B cell (primary cell): ENCODE measurements around the gene MAP3K5. TPM values are rescaled to one million over a fixed set of nuclear protein-coding genes. Genes with fewer than 3 reads are reported as not detected.
A peak's percentile ranks its signal among the peaks of the same experiment; 100 is the strongest.

Experiments used
- ATAC-seq: fragments of 200-7000 bp; cut with Tn5 transposase; one replicate; pipeline ENCODE4 v1.10.0; 2021; ENCODE audit warnings: low read depth, mild to moderate bottlenecking, moderate number of reproducible peaks, moderate library complexity
- CTCF ChIA-PET: fragments of 350-600 bp; sonication (Branson Sonifier 250); formaldehyde crosslinking; loops from one replicate; lab custom pipeline; 2021; ENCODE audit warnings: antibody characterized with exemption, inconsistent platforms; lab: Charles Lee
- POLR2A ChIA-PET: fragments of 350-600 bp; sonication (Branson Sonifier 250); formaldehyde crosslinking; loops from one replicate; lab custom pipeline; 2021; ENCODE audit warnings: antibody characterized with exemption; lab: Charles Lee
- DNase-seq: peaks from one replicate; pipeline ENCODE4 v3.0.0; 2013
- H2AFZ ChIP-seq: 2 replicates; pipeline ENCODE4 v1.6.1; 2012; ENCODE audit warnings: mild to moderate bottlenecking, low read depth, low read length; ENCODE audit not compliant: insufficient read depth, poor library complexity, severe bottlenecking
- H3K27ac ChIP-seq, 2 donors: 1 replicate in 1 of 2; 2 replicates in 1 of 2; pipeline ENCODE4 v1.5.1; 2012 to 2013; ENCODE audit warnings: low read length in 2 of 2, mild to moderate bottlenecking in 2 of 2, moderate library complexity in 1 of 2
- H3K27me3 ChIP-seq, 4 experiments: fragments of 200-600 bp in 1 of 4; sonication (generic) in 1 of 4; replicated peaks in 1 of 4; 1 replicate in 2 of 4; 2 replicates in 2 of 4; pipeline versions ENCODE4 v1.6.1 to v1.7.0; 2013 to 2016; ENCODE audit warnings: low read length in 3 of 4, mild to moderate bottlenecking in 2 of 4, mixed read lengths in 1 of 4, moderate library complexity in 1 of 4; ENCODE audit not compliant: insufficient read depth in 4 of 4, control insufficient read depth in 3 of 4; ENCODE audit errors: control extremely low read depth in 1 of 4
- H3K36me3 ChIP-seq, 2 experiments: replicated peaks in 1 of 2; 1 replicate in 1 of 2; 2 replicates in 1 of 2; pipeline versions ENCODE4 v1.6.1 to v1.7.1; 2013; ENCODE audit warnings: low read length in 1 of 2; ENCODE audit not compliant: insufficient read depth in 2 of 2, control insufficient read depth in 1 of 2; ENCODE audit errors: control extremely low read depth in 1 of 2, extremely low read depth in 1 of 2
- H3K4me1 ChIP-seq, 2 donors: fragments of 200-600 bp in 1 of 2; sonication (generic) in 1 of 2; 1 replicate in 1 of 2; 2 replicates in 1 of 2; pipeline versions ENCODE4 v1.5.1 to v1.6.1; 2013 to 2017; ENCODE audit warnings: low read length in 2 of 2; ENCODE audit not compliant: control insufficient read depth in 2 of 2, insufficient read depth in 2 of 2
- H3K4me2 ChIP-seq: replicated peaks from 2 replicates; pipeline ENCODE3; 2012; ENCODE audit warnings: mild to moderate bottlenecking, low read depth, low read length; ENCODE audit not compliant: poor library complexity, severe bottlenecking
- H3K4me3 ChIP-seq, 5 experiments: fragments of 200-600 bp in 1 of 5; sonication (generic) in 1 of 5; 1 replicate in 3 of 5; 2 replicates in 2 of 5; pipeline versions ENCODE4 v1.5.1 to v1.7.0; 2011 to 2016; ENCODE audit warnings: low read length in 4 of 5, mild to moderate bottlenecking in 4 of 5, low read depth in 2 of 5, control low read depth in 1 of 5, moderate library complexity in 1 of 5; ENCODE audit not compliant: insufficient read depth in 1 of 5; ENCODE audit errors: control extremely low read depth in 1 of 5, extremely low read depth in 1 of 5
- H3K79me2 ChIP-seq: fragments of 200-600 bp; sonication (generic); one replicate; pipeline ENCODE4 v1.6.0; 2016; ENCODE audit warnings: low read length; ENCODE audit not compliant: control insufficient read depth, insufficient read depth
- H3K9ac ChIP-seq: fragments of 200-600 bp; sonication (generic); 2 replicates; pipeline ENCODE4 v1.6.1; 2017; ENCODE audit warnings: mild to moderate bottlenecking, low read length, moderate library complexity
- H3K9me3 ChIP-seq, 3 donors: one replicate each; pipeline versions ENCODE4 v1.6.1 to v1.7.1; 2013; ENCODE audit warnings: low read length in 2 of 3; ENCODE audit not compliant: control insufficient read depth in 2 of 3, insufficient read depth in 1 of 3; ENCODE audit errors: control extremely low read depth in 1 of 3
- H4K20me1 ChIP-seq: 2 replicates; pipeline ENCODE4 v1.6.0; 2012; ENCODE audit warnings: mild to moderate bottlenecking, low read length; ENCODE audit not compliant: insufficient read depth, control insufficient read depth, poor library complexity, severe bottlenecking
- H3K27ac Mint-ChIP-seq: one replicate; pipeline ENCODE4 v1.8.0; 2021; ENCODE audit warnings: mixed read lengths
- H3K27me3 Mint-ChIP-seq: one replicate; pipeline ENCODE4 v1.8.0; 2021; ENCODE audit warnings: mixed read lengths
- H3K4me1 Mint-ChIP-seq: one replicate; pipeline ENCODE4 v1.8.0; 2021; ENCODE audit warnings: mixed read lengths
- H3K4me3 Mint-ChIP-seq: one replicate; pipeline ENCODE4 v1.8.0; 2021; ENCODE audit warnings: mixed read lengths
- H3K9me3 Mint-ChIP-seq: one replicate; pipeline ENCODE4 v1.8.0; 2022; ENCODE audit warnings: mixed read lengths; ENCODE audit not compliant: insufficient read depth
- EZH2 ChIP-seq: IDR thresholded peaks from 2 replicates; pipeline ENCODE4 v1.6.1; 2012; ENCODE audit warnings: borderline replicate concordance, low read depth, mild to moderate bottlenecking, moderate library complexity, low read length; ENCODE audit not compliant: insufficient read depth, poor library complexity, severe bottlenecking
- WGBS: methylation state at CpG from one replicate; pipeline ENCODE4 v1.1.5; 2013; ENCODE audit warnings: missing lambda C conversion rate; ENCODE audit not compliant: insufficient coverage; 5-methylcytosine and 5-hydroxymethylcytosine counted together
- intact Hi-C: fragments of 100-400 bp; cut with micrococcal nuclease; formaldehyde crosslinking; loops from one replicate; pipeline ENCODE4 v1.10.0; 2022
- polyA plus RNA-seq: library from polyadenylated mRNA; depleted of rRNA; stranded (reverse); fragments of >200 nt; gene quantifications from 2 replicates; pipeline ENCODE4 v1.2.3, GENCODE V29; 2012
- total RNA-seq, 2 donors: library from RNA; stranded (reverse); fragments of 120-200 nt in 1 of 2; gene quantifications; 1 replicate in 1 of 2; 2 replicates in 1 of 2; pipeline versions ENCODE4 v1.2.3 to v1.2.4, GENCODE V29; 2013 to 2022
- TF ChIP-seq, protein P1 (sequence below): fragments of 200-600 bp; IDR thresholded peaks from one replicate; pipeline ENCODE4 v1.8.0; 2022; ENCODE audit warnings: antibody characterized with exemption, mild to moderate bottlenecking

The MAP3K5 gene
- total and polyA plus RNA-seq, 2 donors (not counting 1 experiment from before 2014, with no cell fraction given), result 5.7 to 34.1 TPM

DNA sequence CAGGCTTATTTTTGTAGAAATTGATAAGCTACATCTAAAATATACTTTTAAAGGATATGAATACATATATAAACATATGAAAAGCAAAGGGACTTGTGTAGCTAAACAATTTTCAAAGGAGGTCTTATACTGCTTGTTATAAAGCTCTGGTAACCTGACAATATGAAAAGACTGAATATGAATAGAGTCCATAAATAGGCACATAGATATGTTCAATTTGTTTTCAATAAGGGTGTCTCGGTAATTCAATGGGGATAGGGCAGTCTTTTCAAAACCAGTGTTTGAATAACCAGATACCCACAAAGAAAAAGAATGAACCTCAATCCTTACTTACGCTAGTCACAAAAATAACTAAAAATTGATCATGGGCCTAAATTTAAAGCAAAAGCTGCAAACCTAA is 9.3 kb upstream of the MAP3K5 start:
- H3K79me2 ChIP-seq, result no peaks in the 10 kb centered on the region
- ChIA-PET CTCF (interaction anchor here (0.6 to 3.5 kb wide), 5 partner anchors 9 to 160 kb away, joined by 3 to 16 read pairs (median 3); partner anchors contain the start of gene MAP3K5), POLR2A (no interaction called here)

DNA sequence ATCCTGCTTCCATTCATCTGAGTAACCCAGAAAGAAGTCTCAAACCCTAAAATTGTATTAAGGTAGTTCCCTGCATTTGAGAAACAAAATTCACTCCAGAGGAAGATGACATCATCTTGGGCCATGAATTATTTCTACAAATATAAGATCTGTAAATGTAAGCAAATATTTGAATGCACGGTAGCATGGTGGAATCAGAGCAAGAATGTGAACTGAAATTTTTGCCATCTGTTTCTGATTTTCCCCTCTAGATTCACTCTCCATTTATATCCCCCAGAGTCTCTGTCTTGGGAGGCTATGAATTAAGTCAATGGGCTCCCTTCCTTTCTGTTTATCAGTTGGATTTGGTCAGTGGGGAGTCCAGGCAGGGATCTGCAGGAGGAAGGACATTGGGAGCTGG is 5.8 kb upstream of the MAP3K5 start:
- Histone ChIP-seq H3K79me2 (no peaks in the 10 kb centered on the region), H3K9ac (no peak overlapping the region), H3K4me1 (peaks cover 6 to 8% of the 10 kb centered on the region in 2 donors), H3K36me3 (no peaks in the 10 kb centered on the region), H3K4me3 (no peak overlapping the region), H4K20me1 (no peaks in the 10 kb centered on the region), H3K27me3 (peaks cover 0 to 5% (median 0%) of the 10 kb centered on the region in 4 experiments), H3K4me2 (no peak overlapping the region), H2AFZ (no peak overlapping the region), H3K9me3 (peaks cover 0 to 2% (median 0%) of the 10 kb centered on the region in 3 donors), H3K27ac (no peak overlapping the region)
- ChIA-PET CTCF (interaction anchor here (0.6 to 1.3 kb wide), 3 partner anchors 57 to 174 kb away, joined by 3 to 11 read pairs (median 3); no protein-coding TSS in a partner anchor), POLR2A (no interaction called here)
- no peaks in the 10 kb centered on the region for H3K9me3 Mint-ChIP-seq
- WGBS, result no CpG with 5 or more reads among the region's 1 CpG
- no peak overlapping the region for H3K27ac Mint-ChIP-seq
- ATAC-seq (no peak), DNase-seq (no peak)
- TF ChIP-seq EZH2, result no peak
- TF ChIP-seq, protein P1, sequence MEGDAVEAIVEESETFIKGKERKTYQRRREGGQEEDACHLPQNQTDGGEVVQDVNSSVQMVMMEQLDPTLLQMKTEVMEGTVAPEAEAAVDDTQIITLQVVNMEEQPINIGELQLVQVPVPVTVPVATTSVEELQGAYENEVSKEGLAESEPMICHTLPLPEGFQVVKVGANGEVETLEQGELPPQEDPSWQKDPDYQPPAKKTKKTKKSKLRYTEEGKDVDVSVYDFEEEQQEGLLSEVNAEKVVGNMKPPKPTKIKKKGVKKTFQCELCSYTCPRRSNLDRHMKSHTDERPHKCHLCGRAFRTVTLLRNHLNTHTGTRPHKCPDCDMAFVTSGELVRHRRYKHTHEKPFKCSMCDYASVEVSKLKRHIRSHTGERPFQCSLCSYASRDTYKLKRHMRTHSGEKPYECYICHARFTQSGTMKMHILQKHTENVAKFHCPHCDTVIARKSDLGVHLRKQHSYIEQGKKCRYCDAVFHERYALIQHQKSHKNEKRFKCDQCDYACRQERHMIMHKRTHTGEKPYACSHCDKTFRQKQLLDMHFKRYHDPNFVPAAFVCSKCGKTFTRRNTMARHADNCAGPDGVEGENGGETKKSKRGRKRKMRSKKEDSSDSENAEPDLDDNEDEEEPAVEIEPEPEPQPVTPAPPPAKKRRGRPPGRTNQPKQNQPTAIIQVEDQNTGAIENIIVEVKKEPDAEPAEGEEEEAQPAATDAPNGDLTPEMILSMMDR, result no peak
- peaks cover 7% of the 10 kb centered on the region for H3K4me1 Mint-ChIP-seq
- intact Hi-C loops, result loop anchor here (10.0 kb wide), 1 partner anchor 127 kb away; the partner anchor contains the start of gene SLC35D3
- peaks cover 3% of the 10 kb centered on the region for H3K27me3 Mint-ChIP-seq
- H3K4me3 Mint-ChIP-seq, result no peak overlapping the region

More for the DNA sequence above, 9.3 kb upstream of the MAP3K5 start:
- no peaks in the 10 kb centered on the region for H3K4me1 Mint-ChIP-seq
- H3K27ac ChIP-seq, result no peak overlapping the region
- peaks cover 6% of the 10 kb centered on the region for H3K9me3 Mint-ChIP-seq
- H3K27me3 Mint-ChIP-seq, result peaks cover 3% of the 10 kb centered on the region
- no peak overlapping the region for H3K4me3 Mint-ChIP-seq
- TF ChIP-seq, protein P1, result no peak
- TF ChIP-seq EZH2, result no peak
- H3K4me2 ChIP-seq, result no peak overlapping the region
- no peaks in the 10 kb centered on the region for H3K4me1 ChIP-seq
- H3K27ac Mint-ChIP-seq, result peak overlapping the region; percentile 20
- peaks cover 0 to 5% (median 0%) of the 10 kb centered on the region in 4 experiments for H3K27me3 ChIP-seq
- DNase-seq, result no peak
- intact Hi-C loops, result no loop called here
- WGBS, result no CpG with 5 or more reads among the region's 2 CpGs
- no peaks in the 10 kb centered on the region for H4K20me1 ChIP-seq
- H2AFZ ChIP-seq, result no peak overlapping the region
- no peak overlapping the region for H3K9ac ChIP-seq
- no peak overlapping the region for H3K4me3 ChIP-seq
- H3K9me3 ChIP-seq, result peaks cover 0 to 12% (median 4%) of the 10 kb centered on the region in 3 donors
- H3K36me3 ChIP-seq, result no peaks in the 10 kb centered on the region
- no peak for ATAC-seq
